SJCRH30 (cell line): ENCODE measurements around the gene TLL2. TPM values are rescaled to one million over a fixed set of nuclear protein-coding genes. Genes with fewer than 3 reads are reported as not detected.

Experiments
- DNase-seq, 2 experiments: peaks; one replicate each; pipeline ENCODE4 v3.0.0-alpha.2; 2015 to 2020
- H3K27ac ChIP-seq: fragments of 250-450 bp; sonication (Bioruptor Pico); 2 replicates; pipeline ENCODE4 v1.5.1; 2020; ENCODE audit warnings: mild to moderate bottlenecking, moderate library complexity
- H3K27me3 ChIP-seq: fragments of 250-450 bp; sonication (Bioruptor Pico); 2 replicates; pipeline ENCODE4 v1.5.1; 2020; ENCODE audit warnings: mild to moderate bottlenecking, moderate library complexity
- H3K36me3 ChIP-seq: fragments of 250-450 bp; sonication (Bioruptor Pico); 2 replicates; pipeline ENCODE4 v1.5.1; 2020; ENCODE audit warnings: mild to moderate bottlenecking, moderate library complexity
- H3K4me1 ChIP-seq: fragments of 250-450 bp; sonication (Bioruptor Pico); 2 replicates; pipeline ENCODE4 v1.5.1; 2020; ENCODE audit warnings: mild to moderate bottlenecking, moderate library complexity
- H3K4me3 ChIP-seq: fragments of 250-450 bp; sonication (Bioruptor Pico); 2 replicates; pipeline ENCODE4 v1.5.1; 2020; ENCODE audit warnings: mild to moderate bottlenecking, moderate library complexity
- H3K9me3 ChIP-seq: fragments of 250-450 bp; sonication (Bioruptor Pico); replicated peaks from 2 replicates; pipeline ENCODE4 v1.5.1; 2020; ENCODE audit warnings: mild to moderate bottlenecking, moderate library complexity
- total RNA-seq: library from RNA; depleted of rRNA; stranded (reverse); fragments of >200 nt; shearing (Covaris generic); gene quantifications from 2 replicates; pipeline ENCODE4 v1.2.3, GENCODE V29; 2014

TLL2 gene
- total RNA-seq, 1 experiment from 2014 or later: 9.2 TPM

- Histone ChIP-seq H3K27ac (no peak overlapping the region), H3K36me3 (no peaks in the 10 kb centered on the region), H3K9me3 (no peaks in the 10 kb centered on the region), H3K4me1 (no peaks in the 10 kb centered on the region), H3K27me3 (no peaks in the 10 kb centered on the region), H3K4me3 (no peak overlapping the region)
- peak; percentile 54 to 69 for DNase-seq
These were observed 173.5 kb downstream of the TLL2 start for GRCh38 chr10:96339956-96340904.

DNA sequence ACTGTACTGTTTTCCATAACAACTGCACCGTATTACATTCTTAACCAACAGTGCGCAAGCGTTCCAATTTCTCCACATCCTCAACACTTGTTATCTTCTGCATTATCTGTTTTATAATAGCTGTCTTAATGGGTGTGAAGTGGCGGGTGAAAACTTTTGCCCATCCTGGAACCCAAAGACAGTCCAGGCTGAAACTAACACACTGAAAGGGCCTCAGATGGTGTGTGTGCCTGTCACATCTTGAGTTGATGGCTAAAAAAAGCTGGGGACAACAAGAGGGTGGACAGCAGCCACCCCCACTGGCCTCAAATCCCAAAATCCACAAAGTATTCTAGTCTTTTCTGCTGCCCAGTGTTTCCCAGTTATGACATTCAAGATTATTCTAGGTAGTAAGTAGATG, 174.3 kb downstream of the TLL2 start:
- Histone ChIP-seq H3K27ac (no peak overlapping the region), H3K27me3 (no peaks in the 10 kb centered on the region), H3K36me3 (no peaks in the 10 kb centered on the region), H3K4me1 (no peaks in the 10 kb centered on the region), H3K4me3 (no peak overlapping the region), H3K9me3 (no peaks in the 10 kb centered on the region)
- no peak for DNase-seq

- H3K4me3 ChIP-seq: no peak overlapping the region
- H3K27ac ChIP-seq: no peak overlapping the region
- DNase-seq: no peak
- H3K27me3 ChIP-seq: no peaks in the 10 kb centered on the region
- H3K4me1 ChIP-seq: no peaks in the 10 kb centered on the region
- no peaks in the 10 kb centered on the region for H3K36me3 ChIP-seq
- H3K9me3 ChIP-seq: no peaks in the 10 kb centered on the region
These were observed 175.3 kb downstream of the TLL2 start for GRCh38 chr10:96338279-96338925.

DNA sequence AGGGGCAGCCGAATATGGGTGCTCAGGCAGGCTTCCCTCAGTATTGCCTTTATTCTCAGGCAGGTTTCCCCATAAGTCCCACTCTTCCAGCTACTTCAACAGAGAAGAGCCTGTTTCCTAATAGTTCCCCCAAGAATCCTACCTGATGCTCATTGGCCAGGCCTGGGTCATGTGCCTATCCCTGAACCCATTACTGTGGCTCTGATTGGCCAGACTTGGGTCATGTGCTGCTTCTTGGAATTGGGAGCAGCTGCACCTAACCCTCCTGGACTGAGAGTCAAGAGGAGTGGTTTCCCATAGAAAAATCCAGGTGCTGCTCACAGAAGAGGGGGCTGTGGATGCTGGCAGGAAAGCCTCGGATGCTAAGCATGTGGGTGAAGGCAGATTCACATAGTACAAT, 176.6 kb downstream of the TLL2 start:
- DNase-seq: peak in 1 of 2 experiments; percentile 6
- H3K27me3 ChIP-seq: no peaks in the 10 kb centered on the region
- H3K36me3 ChIP-seq: no peaks in the 10 kb centered on the region
- H3K27ac ChIP-seq: no peak overlapping the region
- H3K9me3 ChIP-seq: no peaks in the 10 kb centered on the region
- no peaks in the 10 kb centered on the region for H3K4me1 ChIP-seq
- H3K4me3 ChIP-seq: no peak overlapping the region

- H3K9me3 ChIP-seq: no peaks in the 10 kb centered on the region
- peak; percentile 5 to 53 for DNase-seq
- H3K27ac ChIP-seq: no peak overlapping the region
- H3K27me3 ChIP-seq: no peaks in the 10 kb centered on the region
- no peaks in the 10 kb centered on the region for H3K4me1 ChIP-seq
- no peak overlapping the region for H3K4me3 ChIP-seq
- no peaks in the 10 kb centered on the region for H3K36me3 ChIP-seq
These were observed 178.9 kb downstream of the TLL2 start for GRCh38 chr10:96334616-96335526.

DNA sequence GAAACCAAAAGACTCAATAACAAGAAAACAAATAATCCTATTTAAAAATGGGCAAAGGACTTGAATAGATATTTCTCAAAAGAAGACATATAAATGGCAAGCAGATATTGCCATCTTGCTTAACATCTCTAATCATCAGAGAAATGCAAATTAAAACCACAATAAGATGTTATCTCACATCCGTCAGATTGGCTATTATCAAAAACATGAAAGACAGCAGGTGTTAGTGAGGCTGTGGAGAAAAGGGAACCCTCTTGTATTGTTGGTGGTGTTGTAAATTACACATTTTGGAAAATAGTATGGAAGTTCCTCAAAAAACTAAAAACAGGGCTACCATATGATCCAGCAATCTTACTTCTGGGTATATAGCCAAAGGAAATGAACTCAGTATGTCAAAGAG, 180.6 kb downstream of the TLL2 start:
- no peaks in the 10 kb centered on the region for H3K36me3 ChIP-seq
- no peak for DNase-seq
- H3K27ac ChIP-seq: no peak overlapping the region
- no peak overlapping the region for H3K4me3 ChIP-seq
- H3K4me1 ChIP-seq: no peaks in the 10 kb centered on the region
- no peaks in the 10 kb centered on the region for H3K9me3 ChIP-seq
- no peaks in the 10 kb centered on the region for H3K27me3 ChIP-seq

- no peaks in the 10 kb centered on the region for H3K27me3 ChIP-seq
- H3K4me3 ChIP-seq: no peak overlapping the region
- H3K9me3 ChIP-seq: no peaks in the 10 kb centered on the region
- no peaks in the 10 kb centered on the region for H3K36me3 ChIP-seq
- H3K27ac ChIP-seq: no peak overlapping the region
- H3K4me1 ChIP-seq: no peaks in the 10 kb centered on the region
- no peak for DNase-seq
These were observed 186.3 kb downstream of the TLL2 start for GRCh38 chr10:96327462-96327861.

- Histone ChIP-seq H3K36me3 (no peaks in the 10 kb centered on the region), H3K27me3 (no peaks in the 10 kb centered on the region)
- no peak for DNase-seq
These were observed 187.9 kb downstream of the TLL2 start for GRCh38 chr10:96325719-96326373.

DNA sequence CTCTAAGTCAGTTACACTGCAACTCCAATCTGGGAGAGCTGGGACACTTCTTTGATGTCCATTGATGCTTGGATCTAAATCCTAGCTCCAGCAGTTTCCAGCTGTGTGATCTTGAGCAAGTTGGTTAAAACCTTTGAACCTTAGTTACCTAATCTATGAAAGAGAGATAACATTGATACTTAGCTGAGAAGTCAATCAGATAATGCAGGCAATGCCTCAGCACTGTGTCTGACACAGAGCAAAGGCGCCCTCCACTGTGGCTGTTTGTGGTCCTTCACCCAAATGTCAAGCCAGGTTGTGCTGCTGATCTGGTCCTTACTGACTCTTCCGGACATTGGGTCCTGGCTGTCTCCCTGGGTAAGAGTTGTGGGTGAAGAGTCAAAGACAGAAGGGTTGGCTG, 189.3 kb downstream of the TLL2 start:
- Histone ChIP-seq H3K27me3 (no peaks in the 10 kb centered on the region), H3K4me1 (no peaks in the 10 kb centered on the region), H3K36me3 (no peaks in the 10 kb centered on the region), H3K9me3 (no peaks in the 10 kb centered on the region), H3K27ac (no peak overlapping the region), H3K4me3 (no peak overlapping the region)
- no peak for DNase-seq

More at GRCh38 chr10:96325719-96326373, 187.9 kb downstream of the TLL2 start:
- Histone ChIP-seq H3K4me1 (no peaks in the 10 kb centered on the region), H3K9me3 (no peaks in the 10 kb centered on the region), H3K4me3 (no peak overlapping the region), H3K27ac (no peak overlapping the region)

DNA sequence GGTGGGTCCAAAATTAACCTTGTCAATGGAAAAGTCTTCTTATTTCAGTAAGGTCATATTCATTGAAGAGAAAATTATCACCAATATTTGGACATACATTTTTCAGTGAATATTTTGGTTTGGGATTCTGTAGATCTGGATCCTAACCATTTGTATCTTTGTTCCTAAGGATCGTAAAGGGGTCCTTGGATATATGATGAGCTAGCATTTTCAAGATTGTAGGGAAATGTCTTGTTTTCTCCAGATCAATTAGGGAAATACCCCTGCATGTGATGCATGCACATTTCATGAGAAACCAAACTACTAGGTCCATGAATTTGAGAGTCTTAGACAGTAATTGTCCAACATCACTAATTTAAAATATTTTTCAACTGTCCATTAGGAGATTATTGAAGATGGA, 191.5 kb downstream of the TLL2 start:
- no peaks in the 10 kb centered on the region for H3K9me3 ChIP-seq
- no peak for DNase-seq
- H3K4me1 ChIP-seq: no peaks in the 10 kb centered on the region
- H3K27ac ChIP-seq: no peak overlapping the region
- no peaks in the 10 kb centered on the region for H3K27me3 ChIP-seq
- no peak overlapping the region for H3K4me3 ChIP-seq
- H3K36me3 ChIP-seq: no peaks in the 10 kb centered on the region

DNA sequence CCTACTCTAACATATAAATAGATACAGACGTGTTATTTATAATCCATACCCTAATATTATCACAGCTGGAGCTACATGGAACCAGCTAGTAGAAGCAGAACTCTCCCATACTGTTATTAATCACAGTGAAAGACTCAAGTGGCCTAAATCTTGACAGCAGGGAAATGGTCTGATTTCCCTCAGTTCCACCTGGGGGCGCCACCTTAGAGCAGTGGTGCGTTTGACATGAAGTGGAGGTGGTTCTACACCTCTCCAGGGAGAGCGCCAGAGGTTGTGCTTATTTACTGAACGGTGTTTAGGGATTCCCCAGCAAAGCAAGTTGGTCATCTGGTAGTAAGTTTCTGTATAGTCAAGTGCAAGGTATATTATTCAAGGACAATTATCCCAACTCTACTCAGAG, 191.9 kb downstream of the TLL2 start:
- Histone ChIP-seq H3K4me3 (no peak overlapping the region), H3K9me3 (no peaks in the 10 kb centered on the region), H3K36me3 (no peaks in the 10 kb centered on the region), H3K4me1 (no peaks in the 10 kb centered on the region), H3K27ac (no peak overlapping the region), H3K27me3 (no peaks in the 10 kb centered on the region)
- DNase-seq: no peak

GRCh38 chr10:96319754-96320474, 193.8 kb downstream of the TLL2 start:
- Histone ChIP-seq H3K9me3 (no peaks in the 10 kb centered on the region), H3K27ac (no peak overlapping the region), H3K4me3 (no peak overlapping the region), H3K27me3 (no peaks in the 10 kb centered on the region), H3K36me3 (no peaks in the 10 kb centered on the region), H3K4me1 (no peaks in the 10 kb centered on the region)
- DNase-seq: no peak

- Histone ChIP-seq H3K36me3 (no peaks in the 10 kb centered on the region), H3K4me1 (no peaks in the 10 kb centered on the region), H3K9me3 (no peaks in the 10 kb centered on the region), H3K27me3 (no peaks in the 10 kb centered on the region), H3K4me3 (no peak overlapping the region), H3K27ac (no peak overlapping the region)
- DNase-seq: no peak
These were observed 196.5 kb downstream of the TLL2 start for GRCh38 chr10:96317067-96317833.
